ENCODE data around the gene GALC.

DNA sequence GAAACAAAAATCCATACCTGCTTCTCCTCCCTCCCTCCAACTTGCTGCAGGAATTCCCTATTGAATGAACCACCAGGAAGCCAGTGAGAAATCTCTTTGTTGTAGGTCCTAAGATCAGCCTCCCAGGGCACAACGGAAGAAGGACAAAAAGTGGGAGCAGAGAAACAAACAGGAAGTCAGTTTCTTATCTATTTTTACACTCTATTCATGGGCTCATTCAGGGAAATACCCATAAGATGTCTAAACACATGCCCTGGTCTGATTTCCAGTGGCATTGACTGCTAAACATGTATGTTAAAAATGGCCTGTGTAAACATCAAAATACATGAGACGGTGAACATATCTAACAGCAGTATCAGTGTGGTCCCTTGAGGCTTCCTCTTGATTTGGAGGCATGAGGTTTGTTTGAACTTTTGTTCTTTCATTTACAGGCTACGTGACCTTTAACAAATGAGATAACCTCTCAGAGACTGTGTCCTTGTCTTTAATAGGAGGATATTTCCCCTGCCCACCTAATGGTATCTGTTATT is 30.7 kb upstream of the GALC start:
- TF ChIP-seq SIN3A (IDR thresholded peaks at IDR 0.05; ENCODE audit: borderline replicate concordance, insufficient read depth, low read length) (no peak), POLR2AphosphoS5 (IDR thresholded peaks at IDR 0.05; ENCODE audit: low read depth, low read length) (no peak)
- TF ChIP-seq, protein P1, sequence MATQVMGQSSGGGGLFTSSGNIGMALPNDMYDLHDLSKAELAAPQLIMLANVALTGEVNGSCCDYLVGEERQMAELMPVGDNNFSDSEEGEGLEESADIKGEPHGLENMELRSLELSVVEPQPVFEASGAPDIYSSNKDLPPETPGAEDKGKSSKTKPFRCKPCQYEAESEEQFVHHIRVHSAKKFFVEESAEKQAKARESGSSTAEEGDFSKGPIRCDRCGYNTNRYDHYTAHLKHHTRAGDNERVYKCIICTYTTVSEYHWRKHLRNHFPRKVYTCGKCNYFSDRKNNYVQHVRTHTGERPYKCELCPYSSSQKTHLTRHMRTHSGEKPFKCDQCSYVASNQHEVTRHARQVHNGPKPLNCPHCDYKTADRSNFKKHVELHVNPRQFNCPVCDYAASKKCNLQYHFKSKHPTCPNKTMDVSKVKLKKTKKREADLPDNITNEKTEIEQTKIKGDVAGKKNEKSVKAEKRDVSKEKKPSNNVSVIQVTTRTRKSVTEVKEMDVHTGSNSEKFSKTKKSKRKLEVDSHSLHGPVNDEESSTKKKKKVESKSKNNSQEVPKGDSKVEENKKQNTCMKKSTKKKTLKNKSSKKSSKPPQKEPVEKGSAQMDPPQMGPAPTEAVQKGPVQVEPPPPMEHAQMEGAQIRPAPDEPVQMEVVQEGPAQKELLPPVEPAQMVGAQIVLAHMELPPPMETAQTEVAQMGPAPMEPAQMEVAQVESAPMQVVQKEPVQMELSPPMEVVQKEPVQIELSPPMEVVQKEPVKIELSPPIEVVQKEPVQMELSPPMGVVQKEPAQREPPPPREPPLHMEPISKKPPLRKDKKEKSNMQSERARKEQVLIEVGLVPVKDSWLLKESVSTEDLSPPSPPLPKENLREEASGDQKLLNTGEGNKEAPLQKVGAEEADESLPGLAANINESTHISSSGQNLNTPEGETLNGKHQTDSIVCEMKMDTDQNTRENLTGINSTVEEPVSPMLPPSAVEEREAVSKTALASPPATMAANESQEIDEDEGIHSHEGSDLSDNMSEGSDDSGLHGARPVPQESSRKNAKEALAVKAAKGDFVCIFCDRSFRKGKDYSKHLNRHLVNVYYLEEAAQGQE (IDR thresholded peaks at IDR 0.05; ENCODE audit: insufficient read depth in 1 of 2, low read depth in 2 of 2, low read length in 2 of 2): no peak
